CD4-positive, alpha-beta T cell (primary cell): ENCODE data around the gene CDC16. TPM values are rescaled to one million over a fixed set of nuclear protein-coding genes. Genes with fewer than 3 reads are reported as not detected.

Source experiments
- ATAC-seq: fragments of 200-7000 bp; cut with Tn5 transposase; one replicate; pipeline ENCODE4 v1.10.0; 2022; ENCODE audit warnings: mild to moderate bottlenecking; ENCODE audit not compliant: poor library complexity
- CTCF ChIA-PET: fragments of 350-600 bp; sonication (Branson Sonifier 250); formaldehyde crosslinking; loops from one replicate; lab custom pipeline; 2021; ENCODE audit warnings: antibody characterized with exemption, inconsistent platforms; lab: Charles Lee
- POLR2A ChIA-PET: fragments of 350-600 bp; sonication (Branson Sonifier 250); formaldehyde crosslinking; loops from one replicate; lab custom pipeline; 2021; ENCODE audit warnings: antibody characterized with exemption, inconsistent platforms; lab: Charles Lee
- DNase-seq, 14 experiments: peaks; one replicate each; pipeline ENCODE4 v3.0.0-alpha.2; 2013 to 2020; ENCODE audit warnings: mixed read lengths in 2 of 14
- H3K27ac ChIP-seq, 2 donors: one replicate each; pipeline versions ENCODE4 v1.5.1 to v1.7.0; 2013; ENCODE audit warnings: low read length in 2 of 2, low read depth in 1 of 2, mild to moderate bottlenecking in 1 of 2
- H3K27me3 ChIP-seq, 2 experiments: 1 replicate in 1 of 2; 2 replicates in 1 of 2; pipeline versions ENCODE4 v1.6.1 to v1.7.0; 2013; ENCODE audit warnings: low read length in 2 of 2, control low read depth in 1 of 2, mild to moderate bottlenecking in 1 of 2, moderate library complexity in 1 of 2; ENCODE audit not compliant: insufficient read depth in 2 of 2, control insufficient read depth in 1 of 2
- H3K36me3 ChIP-seq: one replicate; pipeline ENCODE4 v1.6.1; 2013; ENCODE audit warnings: low read length, control low read depth; ENCODE audit not compliant: insufficient read depth
- H3K4me1 ChIP-seq: one replicate; pipeline ENCODE4 v1.6.1; 2013; ENCODE audit warnings: low read length, control low read depth; ENCODE audit not compliant: insufficient read depth
- H3K4me3 ChIP-seq: one replicate; pipeline ENCODE4 v1.5.1; 2013; ENCODE audit warnings: mild to moderate bottlenecking, low read length, moderate library complexity
- H3K9me3 ChIP-seq, 2 experiments: 1 replicate in 1 of 2; 2 replicates in 1 of 2; pipeline versions ENCODE4 v1.6.1 to v1.7.0; 2013; ENCODE audit warnings: low read length in 2 of 2, mild to moderate bottlenecking in 2 of 2, control low read depth in 1 of 2, moderate library complexity in 1 of 2; ENCODE audit not compliant: control insufficient read depth in 1 of 2, insufficient read depth in 1 of 2
- H3K27ac Mint-ChIP-seq: one replicate; pipeline ENCODE4 v1.8.0; 2020; ENCODE audit warnings: mixed read lengths
- H3K27me3 Mint-ChIP-seq: one replicate; pipeline ENCODE4 v1.8.0; 2021; ENCODE audit warnings: mixed read lengths
- H3K36me3 Mint-ChIP-seq: one replicate; pipeline ENCODE4 v1.8.0; 2021; ENCODE audit warnings: low read depth, mixed read lengths
- H3K4me1 Mint-ChIP-seq: one replicate; pipeline ENCODE4 v1.8.0; 2021; ENCODE audit warnings: low read depth, mixed read lengths
- H3K4me3 Mint-ChIP-seq: one replicate; pipeline ENCODE4 v1.8.0; 2020; ENCODE audit warnings: mild to moderate bottlenecking, mixed read lengths
- H3K9me3 Mint-ChIP-seq: one replicate; pipeline ENCODE4 v1.8.0; 2020; ENCODE audit warnings: mixed read lengths
- intact Hi-C, 2 experiments: fragments of 100-400 bp; cut with DNase I in 1 of 2; cut with micrococcal nuclease in 1 of 2; formaldehyde crosslinking; loops; one replicate each; pipeline versions ENCODE4 v1.15.1 to v1.9.0; 2023 to 2025; cut with DNase I, micrococcal nuclease
- total RNA-seq, 174 experiments: library from RNA in 2 of 174; stranded (reverse) in 2 of 174; gene quantifications; one replicate each; pipeline ENCODE4 v1.2.3 and lab custom pipeline; 2021 to 2026
- TF ChIP-seq, protein P1 (sequence below): fragments of 200-600 bp; IDR thresholded peaks from one replicate; pipeline ENCODE4 v1.8.0; 2022; ENCODE audit warnings: antibody characterized with exemption, mild to moderate bottlenecking

Gene CDC16
- total RNA-seq, 2 experiments from 2014 or later, result 68.4 to 69.4 TPM

GRCh38 chr13:114296448-114296847 is 61.8 kb downstream of the CDC16 start:
- H3K4me3 ChIP-seq, result no peak overlapping the region
- CTCF ChIA-PET, result no interaction called here
- TF ChIP-seq, protein P1, sequence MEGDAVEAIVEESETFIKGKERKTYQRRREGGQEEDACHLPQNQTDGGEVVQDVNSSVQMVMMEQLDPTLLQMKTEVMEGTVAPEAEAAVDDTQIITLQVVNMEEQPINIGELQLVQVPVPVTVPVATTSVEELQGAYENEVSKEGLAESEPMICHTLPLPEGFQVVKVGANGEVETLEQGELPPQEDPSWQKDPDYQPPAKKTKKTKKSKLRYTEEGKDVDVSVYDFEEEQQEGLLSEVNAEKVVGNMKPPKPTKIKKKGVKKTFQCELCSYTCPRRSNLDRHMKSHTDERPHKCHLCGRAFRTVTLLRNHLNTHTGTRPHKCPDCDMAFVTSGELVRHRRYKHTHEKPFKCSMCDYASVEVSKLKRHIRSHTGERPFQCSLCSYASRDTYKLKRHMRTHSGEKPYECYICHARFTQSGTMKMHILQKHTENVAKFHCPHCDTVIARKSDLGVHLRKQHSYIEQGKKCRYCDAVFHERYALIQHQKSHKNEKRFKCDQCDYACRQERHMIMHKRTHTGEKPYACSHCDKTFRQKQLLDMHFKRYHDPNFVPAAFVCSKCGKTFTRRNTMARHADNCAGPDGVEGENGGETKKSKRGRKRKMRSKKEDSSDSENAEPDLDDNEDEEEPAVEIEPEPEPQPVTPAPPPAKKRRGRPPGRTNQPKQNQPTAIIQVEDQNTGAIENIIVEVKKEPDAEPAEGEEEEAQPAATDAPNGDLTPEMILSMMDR, result no peak
- no peak overlapping the region for H3K27ac Mint-ChIP-seq
- POLR2A ChIA-PET, result no interaction called here
- intact Hi-C loops, result no loop called here
- ATAC-seq (no peak), DNase-seq (no peak)
- H3K4me1 ChIP-seq, result no peaks in the 10 kb centered on the region
- peaks cover 56% of the 10 kb centered on the region for H3K36me3 ChIP-seq
- no peak overlapping the region for H3K27ac ChIP-seq
- no peak overlapping the region for H3K4me3 Mint-ChIP-seq
- no peaks in the 10 kb centered on the region for H3K4me1 Mint-ChIP-seq
- H3K9me3 ChIP-seq, result no peaks in the 10 kb centered on the region
- no peaks in the 10 kb centered on the region for H3K27me3 ChIP-seq
- peaks cover 63% of the 10 kb centered on the region for H3K36me3 Mint-ChIP-seq
- H3K9me3 Mint-ChIP-seq, result no peaks in the 10 kb centered on the region
- H3K27me3 Mint-ChIP-seq, result no peaks in the 10 kb centered on the region

DNA sequence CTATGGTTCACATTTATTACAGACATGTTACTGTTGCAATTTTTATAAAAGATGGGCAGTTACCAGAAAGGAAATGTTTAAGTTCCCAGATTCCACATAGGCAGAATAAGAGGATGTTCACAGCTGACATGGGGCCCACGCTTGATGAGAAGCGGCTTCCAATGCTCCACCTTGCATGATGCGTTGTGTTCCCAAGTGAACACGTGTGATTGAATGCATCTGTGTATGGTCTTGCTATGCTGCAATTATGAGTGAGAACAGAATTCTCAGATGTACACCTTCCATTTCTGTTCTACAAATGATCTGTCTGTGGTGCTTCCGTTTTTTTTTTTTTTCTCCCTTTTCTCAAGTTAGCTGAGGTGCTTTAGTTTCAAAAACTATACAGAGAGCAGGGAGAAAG is 62.2 kb downstream of the CDC16 start:
- H3K27me3 Mint-ChIP-seq, result no peaks in the 10 kb centered on the region
- no peak overlapping the region for H3K27ac Mint-ChIP-seq
- H3K4me3 ChIP-seq, result no peak overlapping the region
- TF ChIP-seq, protein P1, result no peak
- no peaks in the 10 kb centered on the region for H3K9me3 Mint-ChIP-seq
- intact Hi-C loops, result no loop called here
- no peaks in the 10 kb centered on the region for H3K9me3 ChIP-seq
- H3K4me3 Mint-ChIP-seq, result no peak overlapping the region
- POLR2A ChIA-PET, result no interaction called here
- H3K4me1 Mint-ChIP-seq, result no peaks in the 10 kb centered on the region
- no peak for DNase-seq
- peaks cover 56% of the 10 kb centered on the region for H3K36me3 ChIP-seq
- CTCF ChIA-PET, result interaction anchor here (0.6 kb wide), 1 partner anchor 21 kb away, joined by 3 read pairs; no protein-coding TSS in a partner anchor
- ATAC-seq, result no peak
- no peak overlapping the region for H3K27ac ChIP-seq
- peaks cover 63% of the 10 kb centered on the region for H3K36me3 Mint-ChIP-seq
- H3K4me1 ChIP-seq, result no peaks in the 10 kb centered on the region
- H3K27me3 ChIP-seq, result no peaks in the 10 kb centered on the region

GRCh38 chr13:114298866-114299265 is 64.2 kb downstream of the CDC16 start:
- ChIA-PET CTCF (no interaction called here), POLR2A (no interaction called here)
- H3K9me3 ChIP-seq, result no peaks in the 10 kb centered on the region
- Mint-ChIP-seq H3K4me1 (no peaks in the 10 kb centered on the region), H3K4me3 (no peak overlapping the region), H3K36me3 (peaks cover 64% of the 10 kb centered on the region), H3K9me3 (no peaks in the 10 kb centered on the region), H3K27ac (no peak overlapping the region), H3K27me3 (no peaks in the 10 kb centered on the region)
- TF ChIP-seq, protein P1, result no peak
- no peak for DNase-seq
- intact Hi-C loops, result no loop called here
- H3K27ac ChIP-seq, result no peak overlapping the region
- no peaks in the 10 kb centered on the region for H3K4me1 ChIP-seq
- H3K27me3 ChIP-seq, result no peaks in the 10 kb centered on the region
- H3K4me3 ChIP-seq, result no peak overlapping the region
- H3K36me3 ChIP-seq, result peaks cover 52% of the 10 kb centered on the region
- ATAC-seq, result no peak
